ENCODE measurements around the gene COL8A1.

The COL8A1 gene

DNA sequence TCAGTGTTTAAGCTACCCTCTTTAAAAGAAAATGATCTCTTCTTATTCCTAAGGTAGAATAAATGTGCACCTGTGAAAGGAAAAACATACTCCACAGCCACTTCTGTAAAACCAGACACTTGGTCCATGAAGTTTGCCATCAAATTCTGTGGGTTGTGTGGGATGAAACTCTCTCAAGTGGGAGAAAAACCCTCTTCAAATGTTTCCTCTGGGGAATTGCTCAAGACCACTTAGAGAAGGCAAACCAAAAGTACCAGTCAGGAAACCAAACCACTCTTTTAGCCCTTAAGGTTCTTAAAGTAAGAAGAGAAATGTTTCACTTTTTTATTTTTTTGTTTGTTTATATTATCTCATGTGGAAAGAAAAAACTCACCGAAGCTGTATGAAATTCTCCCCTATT lies 1.2 kb downstream of the COL8A1 start:
- DNase-seq (ENCODE audit: low spot score): no peak

DNA sequence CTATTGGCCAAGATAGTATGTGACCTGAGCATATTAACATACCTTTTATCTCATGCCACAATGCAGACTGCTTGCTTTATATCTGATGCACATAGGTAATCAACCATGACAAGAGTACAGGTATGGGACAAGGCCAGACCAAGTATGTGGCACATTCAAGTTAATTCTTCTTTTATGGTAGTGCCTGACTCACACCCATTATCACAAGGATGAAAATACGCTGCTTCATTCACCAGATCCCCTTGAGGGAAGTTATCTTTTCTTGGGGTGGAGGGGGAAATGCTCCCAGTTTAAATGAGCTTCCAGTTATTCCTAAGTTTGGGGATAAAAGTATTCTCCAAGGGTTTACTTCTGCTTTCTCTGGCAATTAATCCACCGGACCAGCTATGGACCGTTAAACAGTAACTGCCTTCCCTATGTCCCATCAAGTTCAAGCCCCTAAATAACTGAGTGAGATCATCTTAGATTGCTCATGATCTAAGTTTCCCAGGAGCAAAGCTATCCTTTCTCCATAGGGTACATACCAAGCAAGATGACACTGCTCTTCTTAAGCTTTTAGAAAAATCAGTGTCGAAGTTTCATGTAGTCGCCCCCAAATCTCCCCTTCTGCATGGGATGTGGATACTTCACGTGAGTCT lies 1.9 kb downstream of the COL8A1 start:
- DNase-seq (ENCODE audit: low spot score): no peak

DNA sequence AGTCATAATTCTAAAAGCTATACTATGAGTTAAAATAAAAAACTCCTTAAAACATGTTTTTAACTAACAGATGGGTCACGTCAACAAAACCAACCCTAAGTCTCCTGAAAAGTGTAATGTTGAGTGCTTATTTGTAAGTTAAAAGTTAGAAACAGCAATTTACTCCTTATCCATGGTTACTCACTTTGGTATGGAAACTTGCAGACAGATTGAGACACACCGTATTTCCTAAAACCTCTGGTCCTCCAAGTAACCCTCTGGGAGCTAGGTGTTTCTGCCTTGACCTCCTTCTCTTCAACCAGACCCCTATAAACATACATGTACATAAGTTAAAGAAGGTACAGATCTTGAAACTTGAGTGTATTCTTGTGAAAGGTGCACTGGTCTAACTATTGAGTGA lies 3.1 kb downstream of the COL8A1 start:
- no peak for DNase-seq (ENCODE audit: low spot score)

DNA sequence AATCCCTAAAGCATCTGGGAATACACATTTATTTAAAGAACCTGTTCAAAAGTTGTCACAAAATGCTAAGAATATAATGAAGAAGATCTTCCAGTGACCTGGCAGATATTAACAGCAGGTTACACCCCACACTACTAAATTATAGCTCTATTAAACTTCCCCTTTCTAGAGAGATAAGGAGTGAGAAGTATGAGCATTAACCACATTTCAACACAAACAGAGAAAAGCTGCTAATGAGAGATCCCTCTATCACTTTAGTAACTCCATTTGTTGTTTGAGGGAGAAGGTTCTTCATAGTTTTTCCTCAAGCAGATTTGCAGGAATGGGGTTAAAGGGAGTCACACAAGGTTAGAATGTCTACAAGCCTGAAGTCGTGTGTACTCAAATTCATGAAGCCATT lies 3.6 kb downstream of the COL8A1 start:
- DNase-seq (ENCODE audit: low spot score): no peak

DNA sequence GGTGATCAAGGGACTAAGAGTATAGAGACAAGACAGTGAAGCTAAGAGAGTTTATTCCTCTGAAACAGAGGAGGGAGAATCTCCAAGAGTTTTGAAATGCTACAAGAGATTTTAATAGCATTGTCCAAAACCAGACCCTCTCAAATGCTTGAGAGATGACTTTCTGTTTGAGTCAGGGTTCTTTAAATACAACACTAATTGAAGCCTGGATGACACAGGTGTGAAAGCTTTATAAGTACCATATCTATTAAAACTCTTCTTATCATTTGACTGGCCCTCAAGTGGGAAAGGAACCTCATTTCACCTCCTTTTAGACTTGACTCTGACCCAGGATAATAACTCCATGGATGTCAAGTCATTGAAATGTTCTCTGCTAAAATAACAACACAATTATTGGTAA lies 5.6 kb downstream of the COL8A1 start:
- DNase-seq (ENCODE audit: low spot score): no peak

DNA sequence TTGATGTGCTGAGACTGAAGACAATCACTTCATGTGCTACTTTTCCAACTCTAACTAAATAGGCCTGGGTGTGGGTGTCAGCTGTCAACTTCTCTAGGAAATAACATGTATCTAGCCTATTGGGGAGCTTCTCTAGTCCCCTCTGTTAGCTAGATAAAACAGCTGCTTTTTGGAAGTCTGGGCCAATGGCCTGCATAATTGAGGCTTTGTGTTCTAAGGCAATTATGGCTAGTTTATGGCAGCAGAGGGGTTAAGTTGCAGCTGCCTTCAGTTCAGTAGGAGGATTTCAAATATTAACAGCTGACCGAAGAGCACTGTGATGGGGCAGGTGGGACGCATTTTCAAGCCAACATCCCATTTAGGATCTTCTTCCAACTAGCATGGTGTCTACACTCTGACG lies 6.4 kb downstream of the COL8A1 start:
- DNase-seq (ENCODE audit: low spot score): no peak

DNA sequence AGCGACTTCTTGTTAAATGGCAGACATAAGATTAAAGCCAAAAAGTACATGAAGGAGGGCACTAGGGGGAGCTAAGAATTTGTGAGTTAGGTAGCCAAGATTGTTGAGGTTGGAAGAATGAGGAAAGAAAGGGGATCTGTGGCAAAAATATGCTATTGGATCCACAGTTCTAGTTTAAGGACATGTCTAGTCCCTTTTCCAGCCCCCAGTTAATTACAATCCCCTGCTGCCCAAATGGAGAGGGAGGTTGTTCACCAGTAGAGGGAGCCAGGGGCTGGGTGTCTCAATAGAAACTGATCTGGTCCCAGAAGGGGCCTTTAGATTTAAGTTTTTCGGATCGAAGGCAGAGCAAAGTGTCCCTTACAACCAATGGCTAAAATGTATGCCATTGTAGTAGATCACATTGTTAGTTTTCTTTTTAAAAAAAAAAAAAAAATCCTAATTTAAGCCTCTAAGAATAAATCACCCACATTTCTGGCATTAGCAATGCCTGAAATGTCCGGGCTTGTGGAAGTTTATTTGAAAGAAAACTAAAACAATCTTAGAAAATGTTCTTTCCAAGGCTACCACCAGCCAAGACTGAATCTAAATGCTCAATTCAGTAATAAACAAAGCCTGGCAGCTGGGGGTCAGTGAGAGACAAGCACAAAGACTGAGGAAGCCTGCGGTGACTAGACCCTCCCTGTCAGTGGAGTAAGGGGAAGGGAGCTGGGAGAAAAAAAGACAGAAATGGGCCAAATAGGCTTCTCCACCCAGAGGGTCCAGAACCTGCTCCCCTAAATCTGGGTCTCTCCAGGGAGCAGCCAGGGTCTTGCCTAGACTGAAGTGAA lies 7.1 kb downstream of the COL8A1 start:
- DNase-seq (ENCODE audit: low spot score): no peak

DNA sequence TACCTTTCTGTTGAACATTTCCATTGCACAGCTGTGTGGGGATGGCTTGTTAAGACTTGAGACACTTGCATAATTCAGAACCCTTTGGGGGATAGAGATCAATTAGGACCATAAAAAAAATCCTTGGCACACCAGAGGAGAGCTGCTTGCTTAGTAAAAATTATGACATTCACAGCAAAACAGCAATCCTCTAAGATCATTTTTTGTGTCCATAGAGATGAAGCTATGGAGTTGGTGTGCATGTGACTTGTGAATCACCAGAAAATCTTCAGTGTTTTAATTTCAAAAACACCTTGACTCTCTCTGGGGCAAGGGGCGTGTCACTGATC lies 7.7 kb downstream of the COL8A1 start:
- DNase-seq (ENCODE audit: low spot score): no peak

DNA sequence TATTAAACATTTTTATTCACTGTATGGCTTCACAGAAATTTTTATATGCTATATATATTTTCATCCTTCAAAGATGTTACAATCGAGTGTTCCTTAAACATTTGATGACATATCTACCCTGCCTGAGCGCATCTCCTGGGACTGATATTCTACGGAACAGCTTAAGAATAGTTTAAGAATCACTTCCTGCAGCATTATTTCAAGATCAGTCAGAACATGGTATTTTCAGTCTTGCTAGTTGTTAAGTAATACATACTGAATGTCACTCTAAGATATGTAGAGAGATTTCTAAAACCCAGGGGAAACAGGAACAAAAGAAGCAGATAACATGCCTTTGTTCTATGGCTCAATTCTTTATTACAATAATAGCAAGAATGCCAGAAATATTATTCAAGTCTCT lies 8.7 kb downstream of the COL8A1 start:
- DNase-seq (ENCODE audit: low spot score): no peak

DNA sequence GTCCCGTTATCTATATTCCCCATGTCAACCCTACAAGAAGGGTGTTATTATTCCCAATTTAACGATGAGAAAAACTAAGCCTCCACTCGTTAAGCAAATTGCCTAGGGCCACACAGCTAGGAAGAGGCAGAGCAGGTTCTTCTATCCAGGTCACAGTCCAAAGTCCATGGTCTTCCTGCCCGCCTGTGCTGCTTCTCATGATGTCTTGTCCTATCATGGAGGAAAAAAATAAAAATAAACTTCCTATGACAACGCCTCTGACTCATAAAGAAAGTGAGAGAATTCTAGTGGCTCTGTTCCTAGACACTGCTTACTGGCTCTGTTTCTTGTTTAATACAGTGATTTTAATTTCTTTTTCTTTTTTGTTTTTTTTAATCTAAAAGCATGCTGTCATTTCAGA lies 9.7 kb downstream of the COL8A1 start:
- no peak for DNase-seq (ENCODE audit: low spot score)

DNA sequence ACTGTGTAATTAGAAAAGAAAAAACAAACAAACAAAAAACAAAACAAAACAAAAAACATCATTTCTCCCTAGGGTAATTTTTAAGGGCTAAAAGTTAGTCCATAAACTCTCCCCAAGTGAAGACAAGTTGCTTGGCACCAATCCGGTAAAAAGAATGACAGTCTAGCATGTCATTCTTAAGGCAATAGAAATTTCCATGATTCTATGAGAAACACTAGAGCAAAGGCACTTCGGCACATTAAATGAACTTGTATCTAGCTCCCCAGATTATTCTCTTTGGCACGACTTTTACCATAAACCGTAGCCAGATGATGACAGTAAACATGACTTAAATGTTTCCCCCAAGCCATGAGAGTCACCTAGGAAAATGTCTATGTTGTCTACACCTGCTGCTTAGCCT lies 10.1 kb downstream of the COL8A1 start:
- no peak for DNase-seq (ENCODE audit: low spot score)

DNA sequence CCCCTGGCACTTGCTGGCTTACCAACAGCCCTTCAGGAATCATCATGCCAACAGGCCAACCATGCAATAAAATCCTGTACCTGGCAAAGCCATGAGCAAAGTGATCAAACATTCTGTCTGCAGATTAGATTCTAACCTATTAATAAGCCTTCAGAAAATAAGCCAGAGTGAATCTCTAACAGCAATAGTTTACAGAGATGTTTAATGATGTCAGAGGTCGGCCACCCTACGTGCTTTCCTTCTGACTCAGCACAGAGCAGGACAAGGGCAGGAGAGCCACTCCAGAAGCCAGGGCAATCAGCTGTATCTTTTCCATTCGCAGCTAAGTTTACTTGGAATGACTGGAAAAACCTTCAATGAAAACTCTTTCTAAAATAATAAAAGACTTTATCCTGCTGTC lies 13.1 kb downstream of the COL8A1 start:
- DNase-seq (ENCODE audit: low spot score): no peak

DNA sequence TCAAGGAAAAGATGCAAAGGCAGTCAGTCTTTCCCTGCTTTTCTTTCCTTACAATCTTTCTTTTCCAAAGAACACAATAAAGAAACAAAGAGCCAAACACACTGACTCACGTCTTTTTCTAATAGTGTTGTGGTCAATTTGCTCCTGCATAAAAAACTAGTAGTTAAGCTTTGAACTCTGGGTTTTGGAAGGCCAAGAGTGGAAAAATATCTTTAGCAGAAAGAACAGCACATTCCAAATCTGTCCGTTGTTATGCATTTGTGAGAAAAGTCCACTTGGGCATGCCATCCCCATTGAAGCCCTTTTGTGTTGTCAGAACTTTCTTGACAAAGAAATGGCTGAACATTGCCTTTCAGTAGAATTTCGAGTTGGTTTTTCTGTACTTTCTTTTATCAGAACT lies 18.2 kb downstream of the COL8A1 start:
- DNase-seq (ENCODE audit: low spot score): no peak

DNA sequence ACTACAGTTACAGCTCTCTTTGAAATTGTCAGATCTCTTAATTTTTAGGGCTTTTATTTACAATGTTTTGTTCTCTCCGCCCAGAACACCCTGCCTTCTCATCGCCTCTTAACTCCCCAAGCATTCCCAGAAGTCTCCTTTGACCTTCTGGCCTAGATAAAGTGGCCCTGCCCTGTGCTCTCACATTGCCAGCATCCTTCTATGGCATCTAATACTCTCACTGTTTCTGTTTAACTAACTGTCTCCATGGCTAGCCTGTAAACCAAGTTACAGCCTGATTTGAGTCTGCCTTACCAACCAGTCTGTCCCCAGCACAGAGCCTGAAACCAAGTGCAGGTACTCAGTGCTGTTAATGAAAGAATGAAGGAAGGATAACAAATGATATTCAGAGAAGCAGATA lies 19.9 kb downstream of the COL8A1 start:
- DNase-seq (ENCODE audit: low spot score): no peak

DNA sequence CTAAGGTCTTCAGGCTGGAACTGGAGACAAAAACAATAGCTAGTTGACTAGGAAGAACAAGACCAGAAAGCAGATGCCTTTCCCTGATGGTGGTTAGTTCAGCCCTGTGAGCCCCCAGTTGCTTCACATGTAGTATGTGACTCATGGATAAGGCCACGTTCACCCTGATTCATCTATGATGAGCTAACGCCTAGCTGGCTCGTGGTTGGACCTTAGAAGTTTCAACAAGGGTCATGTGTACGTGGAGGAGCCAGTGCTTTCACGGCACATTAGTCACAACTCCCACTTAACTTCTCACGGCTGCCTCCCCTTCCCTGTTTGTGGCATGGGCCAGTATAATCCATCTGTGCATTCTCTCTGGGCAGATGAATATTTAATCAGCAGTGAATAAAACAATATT lies 20.6 kb downstream of the COL8A1 start:
- no peak for DNase-seq (ENCODE audit: low spot score)

DNA sequence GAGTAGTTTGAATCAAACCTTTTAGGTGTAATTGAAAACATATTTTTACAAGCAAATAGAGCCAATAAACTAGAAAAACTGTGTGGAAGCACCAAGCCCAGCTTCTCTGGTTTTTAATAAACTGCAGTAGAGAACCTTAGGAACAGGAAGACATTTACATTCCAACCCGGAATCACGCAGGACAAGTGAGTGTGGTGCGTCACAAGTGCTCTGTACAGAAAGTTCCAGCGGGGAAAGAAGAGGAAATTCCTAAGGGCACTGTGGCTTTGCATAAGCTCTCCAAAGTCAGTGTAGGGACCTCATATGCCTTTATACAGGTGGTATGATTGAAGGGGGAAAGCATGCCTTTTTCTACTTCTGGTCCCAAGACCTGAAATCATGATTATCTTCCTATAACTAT lies 21.6 kb downstream of the COL8A1 start:
- no peak for DNase-seq (ENCODE audit: low spot score)

DNA sequence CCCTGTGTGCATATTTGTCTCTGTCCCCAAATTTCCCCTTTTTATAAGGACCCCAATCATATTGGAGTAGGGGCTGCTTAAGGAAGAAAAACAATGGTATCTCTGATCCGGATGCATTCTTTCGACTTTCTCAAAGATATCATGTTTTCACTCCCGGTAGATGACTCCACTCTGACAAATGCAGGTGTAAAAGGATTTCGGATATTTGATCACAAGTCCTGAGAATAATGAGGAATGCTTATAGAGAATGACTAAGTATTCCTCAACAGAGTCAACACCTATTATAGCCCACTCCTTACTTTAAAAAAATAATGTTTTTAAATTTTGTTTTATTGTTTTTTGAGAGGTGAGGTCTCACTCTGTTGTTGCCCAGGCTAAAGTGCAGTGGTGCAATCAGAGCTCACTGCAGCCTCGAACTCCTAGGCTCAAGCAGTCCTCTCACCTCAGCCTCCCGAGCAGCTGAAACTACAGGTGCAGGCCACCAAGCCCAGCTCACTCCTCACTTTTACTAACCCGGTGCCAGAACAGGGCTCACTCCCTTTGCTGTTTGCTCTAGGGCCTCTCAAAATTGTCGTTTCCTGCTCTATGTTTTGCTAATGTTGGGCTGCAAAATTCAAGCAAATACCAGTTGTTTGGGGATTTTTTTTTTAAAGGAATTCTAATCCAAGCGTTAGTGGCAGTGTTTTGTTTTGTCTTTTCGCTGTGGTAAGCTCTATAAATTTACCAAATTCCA lies 24.6 kb downstream of the COL8A1 start:
- DNase-seq (ENCODE audit: low spot score): no peak

DNA sequence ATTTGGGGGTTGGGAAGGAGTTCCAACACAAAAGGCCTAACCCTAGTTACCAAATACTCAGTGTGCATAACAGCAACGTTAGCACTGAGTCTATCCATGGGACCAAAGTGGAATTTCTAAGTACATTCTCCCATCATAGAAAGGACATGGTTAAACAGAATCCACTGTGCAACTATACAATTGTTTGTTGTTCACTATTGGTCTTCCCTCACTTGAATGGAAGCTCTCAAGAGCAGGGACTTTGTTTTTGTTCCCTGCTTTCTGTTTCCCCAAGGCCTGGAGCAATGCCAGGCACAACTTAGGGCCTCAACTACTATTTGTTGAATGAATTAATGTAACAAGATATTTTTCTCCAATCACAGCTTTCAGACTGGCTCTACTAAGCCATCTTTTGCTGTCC lies 25.6 kb downstream of the COL8A1 start:
- DNase-seq (ENCODE audit: low spot score): no peak

DNA sequence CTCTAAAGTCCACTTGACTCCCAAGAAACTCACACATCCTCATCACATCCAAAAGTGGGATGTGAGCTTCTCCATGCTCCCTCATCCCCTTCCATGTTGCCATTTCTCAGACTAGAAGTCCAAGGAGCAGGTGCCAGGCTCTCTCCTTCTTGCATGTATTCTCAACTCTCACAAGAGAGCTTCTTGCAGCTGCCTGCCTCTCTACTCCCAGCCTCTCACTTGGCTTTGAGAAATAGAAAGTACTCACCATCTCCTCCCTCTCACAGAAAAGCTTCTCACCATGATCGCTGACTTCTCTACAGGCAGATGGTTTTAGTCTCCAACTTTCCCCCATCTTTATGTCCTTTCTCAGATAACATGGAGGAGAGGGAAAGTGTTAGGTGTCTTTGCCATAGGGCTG lies 26.6 kb downstream of the COL8A1 start:
- no peak for DNase-seq (ENCODE audit: low spot score)

DNA sequence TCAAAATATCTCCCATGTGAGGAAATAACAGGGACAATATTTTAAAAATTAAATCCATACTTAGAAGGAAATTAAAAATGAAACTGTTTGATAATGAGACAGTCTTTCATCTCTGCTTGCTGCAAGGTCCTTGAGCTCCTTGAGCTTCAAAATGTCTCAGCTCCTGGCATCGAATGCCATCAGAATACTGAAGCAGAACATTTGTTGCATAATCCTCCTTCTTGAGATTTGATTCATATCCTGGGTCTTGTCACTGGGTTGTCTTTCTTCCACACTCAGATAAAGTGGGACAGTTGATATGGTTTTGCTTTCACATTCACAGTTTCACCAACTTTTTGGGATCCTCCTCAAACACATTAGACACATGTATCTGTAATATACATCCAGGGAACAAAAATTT lies 27.8 kb downstream of the COL8A1 start:
- DNase-seq (ENCODE audit: low spot score): no peak

DNA sequence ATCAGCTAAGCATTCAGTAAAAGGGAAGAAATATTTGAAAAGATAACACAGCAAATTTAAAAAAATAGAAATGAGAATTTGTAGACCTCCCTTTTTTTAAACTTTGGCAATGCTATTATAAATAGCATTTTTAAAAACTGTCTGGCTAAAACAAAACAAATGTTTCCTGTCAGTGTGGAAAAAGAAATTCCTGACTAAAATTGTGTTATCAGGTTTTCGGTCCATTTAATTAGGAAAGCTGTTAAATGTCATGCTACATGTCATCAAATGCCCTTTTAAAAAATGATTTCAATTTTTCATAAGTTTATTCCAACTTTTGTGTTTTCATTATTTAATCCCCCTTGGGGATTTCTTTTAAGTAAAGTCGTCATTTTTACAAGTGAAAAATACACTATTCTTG lies 29.6 kb downstream of the COL8A1 start:
- no peak for DNase-seq (ENCODE audit: low spot score)

DNA sequence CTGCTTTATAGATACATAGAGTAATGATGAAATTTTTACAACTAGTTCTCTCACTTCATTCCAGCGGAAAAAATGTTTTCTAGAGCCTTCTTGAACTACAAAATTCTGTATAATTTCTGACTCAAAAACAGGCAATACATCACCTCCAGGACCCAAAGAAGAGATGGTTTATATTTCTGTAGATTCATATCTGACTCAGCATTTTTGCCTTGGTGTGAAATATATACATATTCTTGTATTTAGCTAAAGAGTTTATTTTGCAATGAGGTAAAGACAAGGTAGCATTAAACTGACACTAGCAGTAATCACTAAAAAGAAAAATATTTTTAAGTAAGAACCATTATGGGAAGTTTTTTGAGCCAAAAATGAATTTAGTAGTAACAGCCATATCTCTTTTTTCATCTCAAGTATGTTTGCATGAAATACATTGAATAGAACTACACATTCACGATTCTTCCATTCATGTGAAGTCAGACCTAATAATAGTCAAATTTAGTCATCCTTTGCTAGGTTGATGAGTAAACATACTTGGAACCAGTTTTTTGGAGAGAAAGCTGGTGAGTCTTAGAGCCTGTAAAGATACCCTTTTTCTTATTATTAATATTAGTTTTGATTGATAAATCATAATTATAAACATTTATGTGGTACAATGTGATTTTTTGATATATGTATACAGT lies 31.6 kb downstream of the COL8A1 start:
- no peak for DNase-seq (ENCODE audit: low spot score)

DNA sequence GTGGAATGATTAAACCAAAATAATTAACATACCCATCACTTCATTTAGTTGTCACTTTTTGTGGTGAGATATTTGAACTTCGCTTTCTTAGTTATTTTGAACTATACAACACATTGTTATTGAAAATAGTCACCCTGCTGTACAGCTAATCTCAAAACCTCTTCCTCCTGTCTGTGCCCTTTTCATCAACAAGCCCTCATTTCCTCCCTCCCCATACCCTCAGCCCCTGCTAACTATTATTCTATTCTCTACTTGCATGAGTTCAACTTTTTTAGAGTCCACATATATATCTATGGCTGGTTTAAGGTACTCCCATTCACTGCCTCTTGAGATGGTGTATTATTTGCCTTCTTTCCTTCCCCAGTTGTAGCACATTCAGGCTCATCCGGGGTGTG lies 32.2 kb downstream of the COL8A1 start:
- no peak for DNase-seq (ENCODE audit: low spot score)

Data from CD4-positive, alpha-beta T cell treated with Interleukin-6 at 100 ng/mL for 8 hours (primary cell).